AG09309 (cell line): ENCODE results near the gene D2HGDH.
"Not testable (repeated sequence)": the region's sequence is repeated elsewhere in the genome, so short reads cannot be mapped to it uniquely, and the experiment has no call there.

ENCODE experiments used
- DNase-seq: peaks from one replicate; pipeline ENCODE4 v3.0.0-alpha.2; 2010; ENCODE audit warnings: low read depth
- H3K4me3 ChIP-seq: 2 replicates; pipeline ENCODE4 v1.5.1; 2011; ENCODE audit warnings: mild to moderate bottlenecking, low read depth, low read length, moderate library complexity; ENCODE audit not compliant: control insufficient read depth
- CTCF ChIP-seq: IDR thresholded peaks from 2 replicates; pipeline ENCODE4 v1.5.1; 2011; ENCODE audit warnings: mild to moderate bottlenecking, low read depth, low read length, inconsistent platforms; ENCODE audit not compliant: insufficient read depth, control insufficient read depth; ENCODE audit errors: missing control alignments

D2HGDH gene

GRCh38 chr2:241739177-241739576 lies 4.7 kb downstream of the D2HGDH start:
- no peak for TF ChIP-seq CTCF
- no peak for DNase-seq
- H3K4me3 ChIP-seq = no peak overlapping the region

GRCh38 chr2:241739651-241740050 lies 5.2 kb downstream of the D2HGDH start:
- H3K4me3 ChIP-seq = no peak overlapping the region
- no peak for TF ChIP-seq CTCF
- DNase-seq = no peak

- no peak for TF ChIP-seq CTCF
- H3K4me3 ChIP-seq = no peak overlapping the region
- no peak for DNase-seq
Measured at GRCh38 chr2:241741016-241741415, 6.6 kb downstream of the D2HGDH start.

GRCh38 chr2:241742320-241742939 lies 8.0 kb downstream of the D2HGDH start:
- no peak overlapping the region for H3K4me3 ChIP-seq
- no peak for DNase-seq
- TF ChIP-seq CTCF = no peak

GRCh38 chr2:241743008-241743407 lies 8.6 kb downstream of the D2HGDH start:
- H3K4me3 ChIP-seq, DNase-seq: not testable (repeated sequence)

- no peak overlapping the region for H3K4me3 ChIP-seq
- TF ChIP-seq CTCF = no peak
- no peak for DNase-seq
Measured at GRCh38 chr2:241743620-241744019, 9.2 kb downstream of the D2HGDH start.

GRCh38 chr2:241744028-241744754 lies 9.8 kb downstream of the D2HGDH start:
- no peak for DNase-seq
- no peak for TF ChIP-seq CTCF

More at GRCh38 chr2:241744028-241744754, 9.8 kb downstream of the D2HGDH start:
- H3K4me3 ChIP-seq = no peak overlapping the region
